IPS-20b (cell line): ENCODE results near the gene ATE1.

Experiments used
- H3K27ac ChIP-seq: one replicate; pipeline ENCODE4 v1.5.1; 2013; ENCODE audit warnings: low read length
- H3K27me3 ChIP-seq: 2 replicates; pipeline ENCODE4 v1.6.1; 2013; ENCODE audit warnings: mild to moderate bottlenecking, low read length, inconsistent platforms; ENCODE audit not compliant: insufficient read depth
- H3K36me3 ChIP-seq: 2 replicates; pipeline ENCODE4 v1.6.1; 2013; ENCODE audit warnings: low read depth, mild to moderate bottlenecking, inconsistent platforms, low read length, moderate library complexity; ENCODE audit not compliant: insufficient read depth
- H3K4me1 ChIP-seq: 2 replicates; pipeline ENCODE4 v1.6.1; 2013; ENCODE audit warnings: mild to moderate bottlenecking, control low read depth, inconsistent platforms, low read length, moderate library complexity; ENCODE audit not compliant: insufficient read depth
- H3K4me3 ChIP-seq: 2 replicates; pipeline ENCODE4 v1.5.1; 2013; ENCODE audit warnings: mild to moderate bottlenecking, low read length, inconsistent platforms
- H3K9ac ChIP-seq: 2 replicates; pipeline ENCODE4 v1.6.1; 2013; ENCODE audit warnings: low read depth, mild to moderate bottlenecking, inconsistent platforms, low read length, moderate library complexity
- H3K9me3 ChIP-seq: 2 replicates; pipeline ENCODE4 v1.6.1; 2013; ENCODE audit warnings: mild to moderate bottlenecking, low read depth, low read length, inconsistent platforms; ENCODE audit not compliant: insufficient read depth

The ATE1 gene

GRCh38 chr10:121823993-121824463 is 103.8 kb downstream of the ATE1 start:
- H3K9ac ChIP-seq = no peak overlapping the region
- no peak overlapping the region for H3K4me3 ChIP-seq
- H3K36me3 ChIP-seq = peaks cover 14% of the 10 kb centered on the region
- H3K27ac ChIP-seq = no peak overlapping the region
- no peaks in the 10 kb centered on the region for H3K9me3 ChIP-seq
- no peaks in the 10 kb centered on the region for H3K4me1 ChIP-seq
- no peaks in the 10 kb centered on the region for H3K27me3 ChIP-seq

GRCh38 chr10:121822724-121823123 is 105.1 kb downstream of the ATE1 start:
- Histone ChIP-seq H3K27ac (no peak overlapping the region), H3K4me3 (no peak overlapping the region), H3K4me1 (no peaks in the 10 kb centered on the region), H3K9me3 (no peaks in the 10 kb centered on the region), H3K27me3 (no peaks in the 10 kb centered on the region), H3K9ac (no peak overlapping the region), H3K36me3 (peaks cover 5% of the 10 kb centered on the region; the same call in 1 of the 2 replicates)

GRCh38 chr10:121822180-121822579 is 105.7 kb downstream of the ATE1 start:
- Histone ChIP-seq H3K27me3 (no peaks in the 10 kb centered on the region), H3K9me3 (no peaks in the 10 kb centered on the region), H3K4me1 (no peaks in the 10 kb centered on the region), H3K36me3 (no peaks in the 10 kb centered on the region), H3K9ac (no peak overlapping the region), H3K4me3 (no peak overlapping the region), H3K27ac (no peak overlapping the region)

GRCh38 chr10:121819049-121819448 is 108.8 kb downstream of the ATE1 start:
- H3K4me1 ChIP-seq = no peaks in the 10 kb centered on the region
- no peaks in the 10 kb centered on the region for H3K9me3 ChIP-seq
- no peaks in the 10 kb centered on the region; the same call in 1 of the 2 replicates for H3K36me3 ChIP-seq
- H3K27ac ChIP-seq = no peak overlapping the region
- H3K27me3 ChIP-seq = no peaks in the 10 kb centered on the region
- no peak overlapping the region for H3K4me3 ChIP-seq
- H3K9ac ChIP-seq = no peak overlapping the region

GRCh38 chr10:121818599-121818998 is 109.2 kb downstream of the ATE1 start:
- Histone ChIP-seq H3K4me1 (no peaks in the 10 kb centered on the region), H3K9me3 (no peaks in the 10 kb centered on the region), H3K27me3 (no peaks in the 10 kb centered on the region), H3K4me3 (no peak overlapping the region), H3K27ac (no peak overlapping the region), H3K36me3 (no peaks in the 10 kb centered on the region; the same call in 1 of the 2 replicates), H3K9ac (no peak overlapping the region)

- Histone ChIP-seq H3K9me3 (no peaks in the 10 kb centered on the region), H3K36me3 (no peaks in the 10 kb centered on the region; the same call in 1 of the 2 replicates), H3K4me1 (no peaks in the 10 kb centered on the region), H3K27ac (no peak overlapping the region), H3K27me3 (no peaks in the 10 kb centered on the region), H3K4me3 (no peak overlapping the region), H3K9ac (no peak overlapping the region)
Observed at GRCh38 chr10:121816197-121816596, 111.6 kb downstream of the ATE1 start.

GRCh38 chr10:121813857-121814256 is 114.0 kb downstream of the ATE1 start:
- Histone ChIP-seq H3K4me1 (no peaks in the 10 kb centered on the region), H3K36me3 (no peaks in the 10 kb centered on the region; the same call in 1 of the 2 replicates), H3K27me3 (no peaks in the 10 kb centered on the region), H3K27ac (no peak overlapping the region), H3K9me3 (no peaks in the 10 kb centered on the region), H3K9ac (no peak overlapping the region), H3K4me3 (no peak overlapping the region)

- H3K27me3 ChIP-seq = no peaks in the 10 kb centered on the region
Observed at GRCh38 chr10:121813211-121813815, 114.5 kb downstream of the ATE1 start.

GRCh38 chr10:121812031-121812430 is 115.8 kb downstream of the ATE1 start:
- no peak overlapping the region for H3K27ac ChIP-seq
- H3K9ac ChIP-seq = no peak overlapping the region
- H3K36me3 ChIP-seq = no peaks in the 10 kb centered on the region; the same call in 1 of the 2 replicates
- no peaks in the 10 kb centered on the region for H3K4me1 ChIP-seq
- no peaks in the 10 kb centered on the region for H3K9me3 ChIP-seq
- no peaks in the 10 kb centered on the region for H3K27me3 ChIP-seq
- no peak overlapping the region for H3K4me3 ChIP-seq

More at GRCh38 chr10:121813211-121813815, 114.5 kb downstream of the ATE1 start:
- H3K4me3 ChIP-seq = no peak overlapping the region
- H3K9ac ChIP-seq = no peak overlapping the region
- H3K36me3 ChIP-seq = no peaks in the 10 kb centered on the region; the same call in 1 of the 2 replicates
- no peaks in the 10 kb centered on the region for H3K9me3 ChIP-seq
- H3K27ac ChIP-seq = no peak overlapping the region
- H3K4me1 ChIP-seq = no peaks in the 10 kb centered on the region

GRCh38 chr10:121811386-121811785 is 116.4 kb downstream of the ATE1 start:
- no peaks in the 10 kb centered on the region for H3K9me3 ChIP-seq
- H3K4me3 ChIP-seq = no peak overlapping the region
- H3K9ac ChIP-seq = no peak overlapping the region

GRCh38 chr10:121808835-121809234 is 119.0 kb downstream of the ATE1 start:
- Histone ChIP-seq H3K27ac (no peak overlapping the region), H3K36me3 (0 out of 2 replicates have a peak, but pooled peaks cover 7% of the 10 kb centered on the region), H3K4me3 (no peak overlapping the region), H3K9ac (no peak overlapping the region), H3K9me3 (no peaks in the 10 kb centered on the region), H3K4me1 (no peaks in the 10 kb centered on the region), H3K27me3 (no peaks in the 10 kb centered on the region)

More at GRCh38 chr10:121811386-121811785, 116.4 kb downstream of the ATE1 start:
- Histone ChIP-seq H3K27ac (no peak overlapping the region), H3K36me3 (peaks cover 6% of the 10 kb centered on the region; the same call in 1 of the 2 replicates), H3K4me1 (no peaks in the 10 kb centered on the region), H3K27me3 (no peaks in the 10 kb centered on the region)

- 0 out of 2 replicates have a peak, but pooled peaks cover 7% of the 10 kb centered on the region for H3K36me3 ChIP-seq
- H3K27me3 ChIP-seq = no peaks in the 10 kb centered on the region
- no peak overlapping the region for H3K9ac ChIP-seq
- H3K4me1 ChIP-seq = no peaks in the 10 kb centered on the region
- no peaks in the 10 kb centered on the region for H3K9me3 ChIP-seq
- no peak overlapping the region for H3K4me3 ChIP-seq
- no peak overlapping the region for H3K27ac ChIP-seq
Observed at GRCh38 chr10:121804460-121804859, 123.4 kb downstream of the ATE1 start.
